ENCODE data around the gene MFN1.

DNA sequence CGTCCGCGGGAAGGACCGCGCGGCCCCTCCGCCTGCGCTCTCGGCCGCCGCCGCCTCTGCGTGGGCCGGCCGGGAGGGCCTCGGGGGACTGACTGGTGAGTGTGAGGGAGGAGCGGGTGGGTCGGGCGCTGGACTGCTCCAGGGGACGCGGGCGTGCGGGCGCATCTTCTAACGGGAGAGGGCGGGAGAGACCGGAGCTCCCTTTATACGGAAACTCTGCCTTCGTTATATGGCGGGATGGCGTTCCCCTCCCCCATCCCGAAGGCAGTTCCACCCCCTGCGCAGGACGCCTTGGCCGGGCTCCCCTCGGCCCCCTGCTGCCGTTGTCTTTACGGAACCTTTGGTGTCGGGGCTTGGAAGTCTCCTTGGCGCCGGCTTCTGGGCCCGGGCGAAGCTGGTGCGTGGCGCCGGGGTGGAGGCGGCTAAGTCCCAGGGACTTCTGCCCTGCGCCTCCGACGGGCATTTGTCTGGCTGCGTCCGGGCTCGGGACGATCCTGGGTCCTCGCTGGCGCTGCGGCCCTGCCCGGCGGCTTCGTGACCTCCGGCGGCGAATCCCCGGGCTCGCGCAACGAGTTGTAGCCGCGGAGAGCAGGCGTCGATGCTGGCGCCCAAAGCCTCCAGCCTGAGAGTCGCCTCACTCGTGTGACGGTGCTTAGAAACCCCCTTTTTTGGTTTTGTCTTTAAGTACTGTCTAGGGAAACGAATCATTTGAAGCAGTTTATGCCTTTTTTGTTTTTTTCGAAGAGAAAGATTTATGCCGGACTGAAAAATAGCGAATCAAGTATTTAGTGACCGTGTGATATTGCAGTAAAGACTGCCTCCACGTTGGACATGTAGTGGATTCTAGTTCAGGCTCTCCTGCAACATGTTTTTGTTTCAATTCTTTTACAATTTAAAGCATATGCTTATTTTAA, 24.1 kb upstream of the MFN1 start:
- TF ChIP-seq, protein P1, sequence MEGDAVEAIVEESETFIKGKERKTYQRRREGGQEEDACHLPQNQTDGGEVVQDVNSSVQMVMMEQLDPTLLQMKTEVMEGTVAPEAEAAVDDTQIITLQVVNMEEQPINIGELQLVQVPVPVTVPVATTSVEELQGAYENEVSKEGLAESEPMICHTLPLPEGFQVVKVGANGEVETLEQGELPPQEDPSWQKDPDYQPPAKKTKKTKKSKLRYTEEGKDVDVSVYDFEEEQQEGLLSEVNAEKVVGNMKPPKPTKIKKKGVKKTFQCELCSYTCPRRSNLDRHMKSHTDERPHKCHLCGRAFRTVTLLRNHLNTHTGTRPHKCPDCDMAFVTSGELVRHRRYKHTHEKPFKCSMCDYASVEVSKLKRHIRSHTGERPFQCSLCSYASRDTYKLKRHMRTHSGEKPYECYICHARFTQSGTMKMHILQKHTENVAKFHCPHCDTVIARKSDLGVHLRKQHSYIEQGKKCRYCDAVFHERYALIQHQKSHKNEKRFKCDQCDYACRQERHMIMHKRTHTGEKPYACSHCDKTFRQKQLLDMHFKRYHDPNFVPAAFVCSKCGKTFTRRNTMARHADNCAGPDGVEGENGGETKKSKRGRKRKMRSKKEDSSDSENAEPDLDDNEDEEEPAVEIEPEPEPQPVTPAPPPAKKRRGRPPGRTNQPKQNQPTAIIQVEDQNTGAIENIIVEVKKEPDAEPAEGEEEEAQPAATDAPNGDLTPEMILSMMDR (conservative IDR thresholded peaks at IDR 0.05; ENCODE audit: low read depth, low read length) = no peak
- no peak for TF ChIP-seq EZH2 (IDR thresholded peaks at IDR 0.05; ENCODE audit: borderline replicate concordance, low read depth, low read length, poor library complexity, severe bottlenecking)

All from A673 (cell line).